Measurements from ENCODE around the gene ITPRID2. TPM values are rescaled to one million over a fixed set of nuclear protein-coding genes. Genes with fewer than 3 reads are reported as not detected.

ITPRID2 gene
- total RNA-seq, 1 experiment from 2014 or later = 54.8 TPM

DNA sequence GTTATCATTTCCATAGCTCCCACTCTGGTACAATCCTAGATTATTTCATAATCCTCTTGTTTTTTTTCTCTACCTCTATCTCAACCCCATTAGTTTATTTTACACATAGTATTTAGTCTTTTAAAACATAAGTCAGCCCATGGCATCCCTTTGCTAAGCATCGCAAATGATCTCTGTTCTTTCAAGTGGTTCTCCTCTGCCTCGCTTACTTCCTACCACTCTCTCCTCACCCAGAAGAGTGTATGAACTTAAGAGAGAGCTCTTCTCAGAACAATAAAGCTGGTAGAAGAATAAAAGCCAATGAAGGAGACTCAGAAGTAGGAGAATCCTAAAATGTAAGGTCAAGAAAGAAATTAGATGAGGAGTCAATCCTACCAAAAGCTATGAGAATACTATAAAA, 12.2 kb upstream of the ITPRID2 start:
- H3K4me3 Mint-ChIP-seq (ENCODE audit: unreplicated experiment) = no peak overlapping the region
- no peak overlapping the region for H3K27ac Mint-ChIP-seq (ENCODE audit: unreplicated experiment)
- POLR2A ChIA-PET = interaction anchor here (0.6 kb wide), 1 partner anchor 13 kb away, joined by 3 read pairs; no protein-coding TSS in a partner anchor
- no peaks in the 10 kb centered on the region for H3K36me3 Mint-ChIP-seq (ENCODE audit: insufficient read depth, unreplicated experiment)
- no peaks in the 10 kb centered on the region for H3K4me1 Mint-ChIP-seq (ENCODE audit: low read depth, unreplicated experiment)
- CTCF ChIA-PET = interaction anchor here (0.7 kb wide), 1 partner anchor 947 kb away, joined by 5 read pairs; no protein-coding TSS in a partner anchor
- no peak overlapping the region for H3K4me3 ChIP-seq (ENCODE audit: low read depth, low read length)
- no TSS peak for BruUV-seq (replicated peaks)
- H3K36me3 ChIP-seq (ENCODE audit: control insufficient read depth, insufficient read depth, low read length) = no peaks in the 10 kb centered on the region
- H3K27me3 Mint-ChIP-seq (ENCODE audit: insufficient read depth, unreplicated experiment) = no peaks in the 10 kb centered on the region
- H3K9me3 ChIP-seq = no peaks in the 10 kb centered on the region
- DNase-seq = no peak
- intact Hi-C loops (cut with micrococcal nuclease; ENCODE audit: unreplicated experiment) = no loop called here
- H3K4me1 ChIP-seq = peaks cover 6% of the 10 kb centered on the region; the same call in 1 of the 2 replicates
- no peaks in the 10 kb centered on the region for H3K27me3 ChIP-seq (replicated peaks; ENCODE audit: control insufficient read depth, insufficient read depth, low read length)
- TF ChIP-seq, protein P1, sequence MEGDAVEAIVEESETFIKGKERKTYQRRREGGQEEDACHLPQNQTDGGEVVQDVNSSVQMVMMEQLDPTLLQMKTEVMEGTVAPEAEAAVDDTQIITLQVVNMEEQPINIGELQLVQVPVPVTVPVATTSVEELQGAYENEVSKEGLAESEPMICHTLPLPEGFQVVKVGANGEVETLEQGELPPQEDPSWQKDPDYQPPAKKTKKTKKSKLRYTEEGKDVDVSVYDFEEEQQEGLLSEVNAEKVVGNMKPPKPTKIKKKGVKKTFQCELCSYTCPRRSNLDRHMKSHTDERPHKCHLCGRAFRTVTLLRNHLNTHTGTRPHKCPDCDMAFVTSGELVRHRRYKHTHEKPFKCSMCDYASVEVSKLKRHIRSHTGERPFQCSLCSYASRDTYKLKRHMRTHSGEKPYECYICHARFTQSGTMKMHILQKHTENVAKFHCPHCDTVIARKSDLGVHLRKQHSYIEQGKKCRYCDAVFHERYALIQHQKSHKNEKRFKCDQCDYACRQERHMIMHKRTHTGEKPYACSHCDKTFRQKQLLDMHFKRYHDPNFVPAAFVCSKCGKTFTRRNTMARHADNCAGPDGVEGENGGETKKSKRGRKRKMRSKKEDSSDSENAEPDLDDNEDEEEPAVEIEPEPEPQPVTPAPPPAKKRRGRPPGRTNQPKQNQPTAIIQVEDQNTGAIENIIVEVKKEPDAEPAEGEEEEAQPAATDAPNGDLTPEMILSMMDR (IDR thresholded peaks at IDR 0.05; ENCODE audit: insufficient read depth in 1 of 2, low read depth in 1 of 2, low read length in 1 of 2, severe bottlenecking in 1 of 2, unreplicated experiment in 1 of 2) = no peak
- H3K9me3 Mint-ChIP-seq (ENCODE audit: unreplicated experiment) = no peaks in the 10 kb centered on the region

DNA sequence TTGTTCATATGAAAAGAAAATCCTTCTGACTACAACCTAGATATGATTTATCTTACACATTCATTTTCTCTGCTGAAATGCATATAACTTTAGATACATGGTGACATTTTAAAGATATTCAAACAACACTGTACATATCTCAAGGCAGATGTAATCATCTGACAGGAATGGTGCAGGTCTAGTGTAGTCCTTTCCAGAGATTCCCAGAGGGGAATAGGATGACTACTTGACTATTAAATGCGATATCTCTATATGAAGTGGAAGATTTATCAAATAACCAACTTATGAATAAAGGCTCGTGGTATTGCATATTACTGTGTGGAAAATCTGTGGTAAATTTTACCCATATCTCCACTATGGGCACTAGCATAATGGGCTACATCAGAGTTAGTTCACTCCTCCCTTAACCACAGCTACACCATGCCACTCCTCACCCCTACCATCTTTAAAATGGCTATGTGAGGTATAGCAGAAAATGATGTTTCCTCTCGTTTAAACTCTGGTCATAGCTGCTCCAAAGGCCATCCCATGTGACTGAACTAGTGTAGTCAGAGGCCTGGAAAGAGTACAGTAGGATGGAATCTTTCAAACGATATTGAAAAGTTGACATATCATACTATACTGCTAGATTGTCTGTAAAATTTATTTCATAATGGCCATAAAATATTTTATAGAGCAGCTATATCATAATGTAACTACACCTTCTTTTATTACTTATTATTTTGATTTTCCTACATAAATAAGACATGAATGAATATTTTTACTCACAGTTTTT, 9.1 kb upstream of the ITPRID2 start:
- no peaks in the 10 kb centered on the region for H3K9me3 Mint-ChIP-seq (ENCODE audit: unreplicated experiment)
- no peaks in the 10 kb centered on the region for H3K4me1 ChIP-seq
- TF ChIP-seq, protein P1 (IDR thresholded peaks at IDR 0.05; ENCODE audit: insufficient read depth in 1 of 2, low read depth in 1 of 2, low read length in 1 of 2, severe bottlenecking in 1 of 2, unreplicated experiment in 1 of 2) = no peak

DNA sequence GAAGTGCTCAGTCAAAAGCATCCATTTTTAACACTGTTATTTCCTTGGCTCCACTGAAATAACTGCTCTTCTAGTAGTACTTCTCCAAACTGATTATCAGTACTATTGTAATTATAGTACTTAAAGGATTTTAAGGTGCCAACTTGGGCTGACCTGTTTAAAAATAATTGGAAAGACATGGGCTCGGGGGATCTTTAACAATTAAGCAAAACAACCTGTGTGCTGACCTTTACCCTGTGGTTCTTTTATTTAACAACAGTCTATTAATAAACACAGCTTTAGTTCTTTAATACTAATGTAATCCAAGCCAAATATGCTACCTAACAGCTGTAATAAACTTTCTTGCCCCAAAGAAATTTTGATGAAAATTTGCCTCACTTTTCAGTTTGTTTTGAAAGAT, 6.9 kb upstream of the ITPRID2 start:
- Histone ChIP-seq H3K9me3 (no peaks in the 10 kb centered on the region), H3K4me3 (ENCODE audit: low read depth, low read length) (no peak overlapping the region), H3K4me1 (no peaks in the 10 kb centered on the region), H3K36me3 (ENCODE audit: control insufficient read depth, insufficient read depth, low read length) (no peaks in the 10 kb centered on the region), H3K27me3 (replicated peaks; ENCODE audit: control insufficient read depth, insufficient read depth, low read length) (no peaks in the 10 kb centered on the region)
- H3K9me3 Mint-ChIP-seq (ENCODE audit: unreplicated experiment) = no peaks in the 10 kb centered on the region
- POLR2A ChIA-PET = no interaction called here
- CTCF ChIA-PET = no interaction called here
- intact Hi-C loops (cut with micrococcal nuclease; ENCODE audit: unreplicated experiment) = no loop called here
- no peaks in the 10 kb centered on the region for H3K4me1 Mint-ChIP-seq (ENCODE audit: low read depth, unreplicated experiment)
- BruUV-seq (replicated peaks) = no TSS peak
- DNase-seq = no peak
- H3K27ac Mint-ChIP-seq (ENCODE audit: unreplicated experiment) = no peak overlapping the region
- no peaks in the 10 kb centered on the region for H3K27me3 Mint-ChIP-seq (ENCODE audit: insufficient read depth, unreplicated experiment)
- no peak overlapping the region for H3K4me3 Mint-ChIP-seq (ENCODE audit: unreplicated experiment)
- TF ChIP-seq, protein P1 (IDR thresholded peaks at IDR 0.05; ENCODE audit: insufficient read depth in 1 of 2, low read depth in 1 of 2, low read length in 1 of 2, severe bottlenecking in 1 of 2, unreplicated experiment in 1 of 2) = no peak
- no peaks in the 10 kb centered on the region for H3K36me3 Mint-ChIP-seq (ENCODE audit: insufficient read depth, unreplicated experiment)

More for the DNA sequence above, 9.1 kb upstream of the ITPRID2 start:
- ChIA-PET CTCF (no interaction called here), POLR2A (no interaction called here)
- no peaks in the 10 kb centered on the region for H3K27me3 ChIP-seq (replicated peaks; ENCODE audit: control insufficient read depth, insufficient read depth, low read length)
- H3K36me3 ChIP-seq (ENCODE audit: control insufficient read depth, insufficient read depth, low read length) = no peaks in the 10 kb centered on the region
- H3K4me3 ChIP-seq (ENCODE audit: low read depth, low read length) = no peak overlapping the region
- no peaks in the 10 kb centered on the region for H3K4me1 Mint-ChIP-seq (ENCODE audit: low read depth, unreplicated experiment)
- DNase-seq = no peak
- no peaks in the 10 kb centered on the region for H3K27me3 Mint-ChIP-seq (ENCODE audit: insufficient read depth, unreplicated experiment)
- intact Hi-C loops (cut with micrococcal nuclease; ENCODE audit: unreplicated experiment) = no loop called here
- H3K4me3 Mint-ChIP-seq (ENCODE audit: unreplicated experiment) = no peak overlapping the region
- H3K36me3 Mint-ChIP-seq (ENCODE audit: insufficient read depth, unreplicated experiment) = no peaks in the 10 kb centered on the region
- no peaks in the 10 kb centered on the region for H3K9me3 ChIP-seq
- H3K27ac Mint-ChIP-seq (ENCODE audit: unreplicated experiment) = no peak overlapping the region
- no TSS peak for BruUV-seq (replicated peaks)

Data from Caco-2 (cell line).